Measurements from ENCODE around the gene ZNF597.

- TF ChIP-seq ZBTB21 (CRISPR knock-in tag; IDR thresholded peaks at IDR 0.05; ENCODE audit: borderline replicate concordance) (no peak), RELA (CRISPR knock-in tag; IDR thresholded peaks at IDR 0.05; ENCODE audit: borderline replicate concordance) (no peak)
- TF ChIP-seq, protein P1, sequence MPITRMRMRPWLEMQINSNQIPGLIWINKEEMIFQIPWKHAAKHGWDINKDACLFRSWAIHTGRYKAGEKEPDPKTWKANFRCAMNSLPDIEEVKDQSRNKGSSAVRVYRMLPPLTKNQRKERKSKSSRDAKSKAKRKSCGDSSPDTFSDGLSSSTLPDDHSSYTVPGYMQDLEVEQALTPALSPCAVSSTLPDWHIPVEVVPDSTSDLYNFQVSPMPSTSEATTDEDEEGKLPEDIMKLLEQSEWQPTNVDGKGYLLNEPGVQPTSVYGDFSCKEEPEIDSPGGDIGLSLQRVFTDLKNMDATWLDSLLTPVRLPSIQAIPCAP (CRISPR knock-in tag; IDR thresholded peaks at IDR 0.05) = no peak
- TF ChIP-seq, protein P2, sequence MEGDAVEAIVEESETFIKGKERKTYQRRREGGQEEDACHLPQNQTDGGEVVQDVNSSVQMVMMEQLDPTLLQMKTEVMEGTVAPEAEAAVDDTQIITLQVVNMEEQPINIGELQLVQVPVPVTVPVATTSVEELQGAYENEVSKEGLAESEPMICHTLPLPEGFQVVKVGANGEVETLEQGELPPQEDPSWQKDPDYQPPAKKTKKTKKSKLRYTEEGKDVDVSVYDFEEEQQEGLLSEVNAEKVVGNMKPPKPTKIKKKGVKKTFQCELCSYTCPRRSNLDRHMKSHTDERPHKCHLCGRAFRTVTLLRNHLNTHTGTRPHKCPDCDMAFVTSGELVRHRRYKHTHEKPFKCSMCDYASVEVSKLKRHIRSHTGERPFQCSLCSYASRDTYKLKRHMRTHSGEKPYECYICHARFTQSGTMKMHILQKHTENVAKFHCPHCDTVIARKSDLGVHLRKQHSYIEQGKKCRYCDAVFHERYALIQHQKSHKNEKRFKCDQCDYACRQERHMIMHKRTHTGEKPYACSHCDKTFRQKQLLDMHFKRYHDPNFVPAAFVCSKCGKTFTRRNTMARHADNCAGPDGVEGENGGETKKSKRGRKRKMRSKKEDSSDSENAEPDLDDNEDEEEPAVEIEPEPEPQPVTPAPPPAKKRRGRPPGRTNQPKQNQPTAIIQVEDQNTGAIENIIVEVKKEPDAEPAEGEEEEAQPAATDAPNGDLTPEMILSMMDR (IDR thresholded peaks at IDR 0.05) = no peak
Measured at GRCh38 chr16:3461151-3461550, 17.8 kb upstream of the ZNF597 start.

Data from WTC11 (cell line).